ENCODE measurements around the gene ANKRD31. TPM values are rescaled to one million over a fixed set of nuclear protein-coding genes. Genes with fewer than 3 reads are reported as not detected.

The ANKRD31 gene, protein sequence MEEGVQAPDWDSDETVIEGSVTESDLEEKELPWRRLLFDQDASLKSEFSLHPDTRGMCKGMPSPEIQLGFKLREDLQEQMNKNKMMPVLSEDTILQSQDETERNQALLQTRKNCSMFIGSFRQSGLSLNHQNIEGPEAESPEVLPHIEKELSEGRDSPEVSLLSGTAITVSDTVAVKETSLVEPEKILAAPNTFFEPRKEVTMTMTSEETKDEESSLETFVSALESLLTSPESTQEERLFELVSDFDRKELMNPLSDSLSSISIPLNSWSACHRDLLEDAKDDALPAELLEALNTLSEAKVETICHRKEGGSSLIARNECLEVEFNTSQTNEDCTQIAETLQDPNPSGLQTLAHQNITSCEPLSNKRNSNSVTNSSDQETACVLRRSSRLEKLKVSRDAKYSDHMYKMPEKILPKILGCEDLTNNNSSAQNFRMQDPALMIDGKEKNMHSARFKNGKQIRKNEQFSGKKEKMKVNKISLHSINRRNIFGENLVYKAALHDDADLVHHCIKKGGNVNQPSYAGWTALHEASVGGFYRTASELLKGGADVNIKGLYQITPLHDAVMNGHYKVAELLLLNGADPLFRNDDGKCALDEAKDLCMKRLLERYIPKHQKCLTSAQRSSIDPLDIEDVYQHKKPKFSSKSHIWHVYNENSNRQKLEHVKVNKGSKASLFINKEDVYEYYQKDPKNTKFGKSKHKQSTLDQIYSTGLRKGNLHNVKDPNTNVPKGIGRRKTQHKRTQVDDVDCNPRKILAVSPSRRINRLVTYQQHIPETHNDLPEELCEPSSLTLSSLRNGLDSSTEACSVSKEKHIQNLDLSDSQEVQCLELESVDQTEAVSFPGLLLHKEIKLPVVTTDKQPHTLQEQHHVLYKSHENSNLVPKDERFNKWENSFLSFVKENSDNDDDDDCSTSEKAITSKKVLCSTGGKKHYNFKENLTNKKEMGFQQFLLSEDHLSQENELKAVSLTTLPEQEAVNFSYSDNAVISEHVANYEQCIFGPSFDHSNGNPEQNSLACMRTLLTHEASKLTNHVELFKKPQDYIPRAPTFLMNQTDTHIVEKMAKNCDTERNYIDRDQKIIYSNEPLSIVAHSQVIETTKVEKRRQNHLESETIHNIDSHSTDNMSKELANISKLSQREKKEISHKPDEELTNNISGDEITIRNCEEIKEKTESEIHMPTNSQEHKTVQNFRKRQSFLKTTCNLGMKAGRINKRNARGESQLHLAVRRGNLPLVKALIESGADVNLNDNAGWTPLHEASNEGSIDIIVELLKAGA (N-terminal part only)
- total RNA-seq: 0.09 and 0.16 TPM in 2 replicates

DNA sequence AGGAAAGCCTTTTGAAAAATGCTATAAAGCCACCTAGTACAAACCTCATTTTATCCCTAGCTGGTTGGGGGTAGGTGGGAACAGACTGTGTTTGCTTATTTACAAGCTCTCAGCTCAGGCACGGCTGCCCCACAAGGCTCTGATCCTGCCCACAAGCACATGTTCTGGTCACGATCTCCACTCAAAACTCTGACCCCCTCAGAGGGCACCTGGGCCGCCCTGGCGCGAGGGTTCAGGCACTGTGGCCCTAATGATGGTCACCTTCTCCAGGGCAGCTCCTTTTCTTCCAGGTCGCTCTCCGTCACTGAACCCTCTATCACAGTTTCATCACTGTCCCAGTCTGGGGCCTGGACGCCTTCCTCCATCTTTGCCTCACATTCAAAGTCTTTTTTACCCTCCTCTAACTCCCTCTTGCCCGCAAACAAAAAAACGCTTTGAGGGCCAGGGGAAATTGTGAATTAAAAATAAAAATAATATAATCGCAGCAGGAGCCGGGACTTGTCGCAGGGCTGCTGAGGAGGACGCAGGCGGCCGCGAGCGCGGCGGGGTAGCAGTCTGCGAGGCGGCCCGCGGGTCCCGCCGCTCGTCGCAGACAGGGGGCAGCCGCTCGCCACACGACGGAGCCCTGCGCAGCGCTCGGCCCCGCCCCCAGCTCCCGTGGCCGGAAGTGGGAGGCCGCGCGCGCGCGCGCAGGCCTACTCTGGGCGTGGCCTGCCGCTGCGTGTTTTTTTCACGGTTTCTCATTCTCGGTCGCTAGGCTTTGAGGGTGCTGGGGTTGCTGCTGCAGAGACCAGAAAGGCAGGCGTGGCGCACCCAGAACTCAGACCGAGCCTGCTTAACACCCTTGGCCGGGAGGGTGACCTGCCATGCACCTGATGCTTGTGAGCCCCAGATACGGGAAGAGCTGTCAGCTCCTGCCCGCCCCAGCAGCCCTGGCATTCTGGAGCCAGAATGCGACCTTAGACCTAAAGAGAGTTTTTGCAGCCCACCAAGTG is at the start of gene ANKRD31:
Gene ANKRD31, minus strand, starts transcription at position 557 of the 995 bp plus-strand sequence. Its CDS starts 192 bp downstream, at position 365.

DNA sequence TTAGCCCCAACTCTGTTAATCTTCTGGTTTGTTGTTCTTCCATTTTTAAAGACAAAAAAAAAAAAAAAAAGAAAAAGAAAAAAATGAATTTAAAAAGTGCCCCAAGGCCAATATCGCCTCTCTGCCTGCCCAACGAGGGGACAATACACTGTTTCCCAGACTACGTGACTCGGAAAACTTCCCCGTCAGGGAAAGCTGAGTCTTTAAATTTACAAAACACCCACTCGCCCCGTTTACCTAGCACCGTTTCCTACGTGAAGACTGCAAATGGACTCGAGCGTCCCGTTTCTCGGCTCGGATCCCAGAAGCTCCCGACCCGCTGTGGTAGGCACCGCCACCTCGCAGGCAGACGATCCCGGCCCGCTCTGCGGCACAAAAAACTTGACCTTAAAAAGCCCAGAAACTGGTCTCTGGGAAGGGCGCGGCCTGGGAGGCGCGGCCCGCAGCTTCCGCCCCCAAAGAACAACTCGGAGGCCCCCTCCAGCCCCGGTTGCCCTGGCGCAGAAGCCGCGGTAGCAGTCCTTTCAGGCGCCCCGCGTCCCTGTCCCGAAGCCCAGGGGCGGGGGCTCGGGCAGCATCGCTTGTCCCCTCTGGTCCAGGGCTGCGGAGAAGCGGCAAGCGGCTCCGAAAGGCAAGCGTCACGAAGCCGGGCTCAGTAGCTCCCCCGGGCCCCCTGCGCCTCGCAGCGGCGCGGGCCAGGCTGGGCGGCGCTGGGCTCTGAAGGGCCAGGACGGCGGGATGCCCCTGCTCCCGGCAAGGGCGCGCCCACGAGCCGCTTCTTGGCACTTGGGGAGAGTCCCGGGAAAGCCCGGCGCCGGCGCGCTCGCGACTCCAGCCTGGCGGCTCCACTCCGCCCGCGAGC is 184.3 kb downstream of the ANKRD31 start, which contains the start of gene GCNT4:
Gene GCNT4, minus strand, starts transcription at position 367 of the 862 bp plus-strand sequence. CDS start 22,521 bp downstream, outside the sequence.

Other genes with a start within 250 kb of the ANKRD31 start
- 0.16 and 0.26 TPM in 2 replicates for gene GCNT4, start 184.3 kb downstream of the ANKRD31 start, total RNA-seq
- 54.4 and 66.2 TPM in 2 replicates for gene HMGCR, start 100.3 kb upstream of the ANKRD31 start, total RNA-seq